ENCODE data around the gene DNMT3B.

GRCh38 chr20:32741151-32741550, 21.0 kb upstream of the DNMT3B start:
- no peak for TF ChIP-seq CTCF (conservative IDR thresholded peaks at IDR 0.05; ENCODE audit: low read depth, low read length)
- no peak for TF ChIP-seq EZH2 (IDR thresholded peaks at IDR 0.05; ENCODE audit: low read length, unreplicated experiment)
